Ecto neural progenitor cell (in vitro differentiated cells): ENCODE results near the gene NEUROD4.
"Not testable (repeated sequence)": the region's sequence is repeated elsewhere in the genome, so short reads cannot be mapped to it uniquely, and the experiment has no call there.

Experiments
- DNase-seq: peaks from one replicate; pipeline ENCODE4 v3.0.0-alpha.2; 2018; ENCODE audit warnings: low spot score

Gene NEUROD4

GRCh38 chr12:55019784-55020183 lies at the start of gene NEUROD4:
TSS of gene NEUROD4 (plus strand) at chr12:55019974. CDS start at chr12:55026440, 6,466 bp downstream.
- peak; percentile 95 for DNase-seq

DNA sequence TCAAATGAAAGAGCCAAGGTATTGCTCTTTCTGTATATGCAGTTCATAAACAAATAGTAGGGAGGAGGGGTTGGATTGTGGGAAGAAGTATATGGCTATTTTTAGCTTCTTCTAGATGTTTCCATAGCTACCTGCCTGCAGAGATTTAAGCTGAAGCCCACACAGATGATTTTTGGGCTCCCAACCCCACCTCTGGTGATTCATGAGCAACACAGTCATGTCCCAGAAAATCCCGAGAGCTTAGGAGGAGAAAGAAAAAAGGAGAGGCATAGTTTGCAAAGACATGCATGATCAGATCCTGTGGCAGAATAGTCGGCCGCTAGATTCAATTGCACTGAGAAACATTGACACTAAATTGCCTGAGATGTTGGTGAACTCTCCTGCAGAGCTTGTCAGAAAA lies 49.0 kb upstream of the NEUROD4 start:
- DNase-seq: no peak

GRCh38 chr12:54973556-54973955 lies 46.2 kb upstream of the NEUROD4 start:
- no peak for DNase-seq

DNA sequence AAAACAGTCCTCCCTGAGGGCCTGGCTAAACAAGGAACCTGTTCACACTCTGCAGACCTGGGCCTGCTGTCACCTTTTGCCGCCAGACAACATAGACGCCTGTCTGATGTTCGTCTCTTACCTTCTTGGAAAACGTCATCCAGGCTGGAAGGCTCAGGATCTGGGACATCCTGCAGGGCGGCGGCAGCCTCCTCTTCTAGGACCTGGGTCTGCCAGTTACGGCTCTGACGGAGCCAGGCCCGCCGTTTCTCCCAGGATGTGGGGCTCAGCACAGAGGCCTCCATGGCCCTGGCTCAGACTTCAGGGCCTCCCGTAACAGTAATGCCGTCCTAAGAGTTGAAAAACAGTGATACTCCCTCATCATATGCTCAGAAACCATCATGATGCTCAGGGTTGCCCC lies 45.5 kb upstream of the NEUROD4 start:
- DNase-seq: no peak

DNA sequence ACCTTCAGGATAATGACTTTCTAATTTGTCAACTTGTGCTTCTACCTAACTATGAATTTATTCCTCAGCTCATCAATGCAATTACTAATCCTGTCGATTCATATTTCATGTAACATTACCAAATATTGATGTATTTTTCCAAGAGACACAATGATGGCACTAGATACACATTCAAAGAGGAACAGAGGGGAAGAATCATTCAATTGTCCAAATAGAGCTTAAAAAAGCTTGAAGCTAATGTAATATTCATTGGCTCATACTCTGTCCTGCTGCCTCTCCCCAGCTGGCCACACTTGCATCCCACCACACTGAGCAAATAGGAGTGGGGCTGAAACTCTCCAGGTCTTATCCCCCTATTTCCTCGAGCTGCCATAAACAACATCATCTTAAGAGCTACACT lies 44.5 kb upstream of the NEUROD4 start:
- DNase-seq: no peak

- no peak for DNase-seq
These were observed 43.9 kb upstream of the NEUROD4 start for GRCh38 chr12:54975875-54976274.

DNA sequence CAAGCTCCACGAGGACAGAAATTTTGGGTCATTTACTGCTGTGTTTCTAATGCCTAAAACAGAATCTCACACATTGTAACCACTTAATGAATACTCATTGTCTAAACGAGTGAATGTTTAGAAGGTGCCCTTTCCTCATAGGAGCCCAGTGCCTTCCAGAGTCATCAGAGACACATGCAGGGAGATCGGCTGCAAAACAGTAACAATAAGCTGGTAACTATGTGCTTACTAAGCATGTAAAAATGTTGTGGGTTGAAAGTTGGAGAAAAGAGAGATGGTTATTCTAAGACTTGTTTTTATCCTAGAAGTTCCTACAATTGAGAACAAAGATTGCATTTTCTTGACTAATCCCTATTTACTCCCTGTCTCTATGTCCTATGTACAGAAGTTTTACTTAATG lies 42.6 kb upstream of the NEUROD4 start:
- no peak for DNase-seq

DNA sequence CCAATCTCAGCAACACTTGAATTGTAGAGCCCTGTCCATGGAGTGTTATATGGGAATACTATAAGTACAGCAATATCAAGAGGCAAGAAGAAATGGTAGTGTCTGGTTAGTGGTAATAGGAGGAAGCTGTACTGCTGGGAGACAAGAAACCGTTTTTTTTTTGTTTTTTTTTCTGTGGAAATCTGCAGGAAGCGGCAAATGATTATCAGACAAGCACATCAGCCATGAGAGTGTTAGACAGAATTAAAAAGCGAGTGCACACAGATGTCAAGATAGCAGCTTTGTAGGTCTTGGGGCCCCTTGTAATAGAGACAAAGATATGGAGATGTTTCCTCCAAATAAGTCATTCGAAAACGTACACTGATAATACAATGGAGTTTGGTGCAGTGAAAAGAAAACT lies 41.9 kb upstream of the NEUROD4 start:
- DNase-seq: no peak

GRCh38 chr12:54980341-54980740 lies 39.4 kb upstream of the NEUROD4 start:
- no peak for DNase-seq

DNA sequence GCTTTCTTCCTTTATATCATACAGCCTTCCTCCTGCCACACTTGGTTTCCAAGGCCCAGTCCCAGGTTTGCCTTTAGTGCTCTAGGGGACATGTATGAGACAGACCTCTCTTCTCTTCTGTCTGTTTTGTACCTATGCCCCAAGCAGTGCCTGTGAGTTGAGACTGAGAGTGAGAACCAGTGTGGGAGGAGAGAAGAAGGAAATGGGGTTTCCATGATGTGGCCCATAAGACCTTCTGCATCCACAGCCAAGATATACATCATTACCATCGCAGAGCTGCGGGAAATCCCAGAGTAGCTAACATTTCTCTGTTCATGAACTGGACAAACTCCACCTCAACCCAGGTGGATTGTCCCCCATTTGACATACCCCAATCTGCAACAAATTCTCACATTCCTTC lies 38.0 kb upstream of the NEUROD4 start:
- no peak for DNase-seq

DNA sequence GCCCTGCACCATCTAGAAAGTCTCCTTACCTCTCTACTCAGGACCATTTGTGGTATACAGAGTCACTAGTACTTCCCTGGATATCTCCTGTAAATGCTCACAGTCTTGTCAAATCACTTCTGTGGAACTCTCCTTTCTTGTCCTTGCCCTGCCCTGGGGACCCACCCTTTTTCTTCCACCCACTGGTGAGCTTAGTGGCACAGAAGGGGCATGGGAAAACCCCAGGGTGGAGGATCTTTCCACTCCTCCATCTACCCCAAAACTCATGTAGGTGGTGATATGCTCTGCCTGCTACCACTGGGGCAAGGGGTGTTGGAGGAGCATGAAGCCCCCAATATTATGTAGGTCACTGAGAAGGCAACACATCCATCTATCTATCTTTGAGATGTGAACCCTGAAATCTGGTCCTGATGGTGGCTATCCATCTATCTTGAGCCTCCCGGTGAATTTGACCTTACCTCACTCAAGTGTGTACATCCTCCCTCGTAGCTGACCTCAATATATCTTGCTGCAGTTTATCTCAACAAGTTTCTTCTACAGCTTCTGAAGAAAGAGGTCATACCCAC lies 36.2 kb upstream of the NEUROD4 start:
- DNase-seq: no peak

DNA sequence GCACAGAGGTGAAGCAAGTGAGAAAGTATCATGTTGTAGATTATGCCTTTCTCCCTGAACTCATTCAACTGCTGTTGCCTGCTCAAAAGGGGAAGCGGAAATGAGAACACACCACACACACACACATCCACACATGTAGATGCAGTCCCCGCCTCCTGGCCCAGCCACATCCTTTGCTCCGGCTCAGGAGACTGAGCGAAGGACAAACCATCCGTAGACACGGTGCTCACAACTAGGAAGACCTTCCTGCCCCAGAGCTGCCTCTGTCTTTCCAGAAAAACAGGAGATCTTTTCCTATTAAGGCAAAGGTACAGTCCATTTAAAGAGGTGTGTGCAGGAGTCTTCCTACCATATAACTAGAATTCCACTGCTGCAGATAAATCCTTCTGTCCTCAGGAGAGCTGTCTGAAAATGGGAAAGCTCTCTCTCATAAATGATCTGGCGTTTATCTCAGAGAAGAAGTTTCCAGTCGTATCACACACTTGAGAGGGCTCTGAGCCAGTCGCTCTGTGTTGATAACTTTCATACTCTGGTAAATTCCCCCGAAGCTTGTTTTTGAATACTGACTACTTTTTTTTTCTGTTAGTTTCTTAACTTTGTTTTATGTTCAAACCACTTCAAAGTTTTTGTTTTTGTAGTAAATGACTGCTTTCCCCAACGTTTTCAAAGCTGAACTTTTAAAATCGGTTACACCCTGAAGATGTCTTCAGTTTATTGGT lies 35.0 kb upstream of the NEUROD4 start, which contains the start of gene TESPA1:
Gene TESPA1, minus strand, starts transcription at position 105 of the 719 bp plus-strand sequence. CDS start 10,200 bp downstream, outside the sequence.
- DNase-seq: no peak

DNA sequence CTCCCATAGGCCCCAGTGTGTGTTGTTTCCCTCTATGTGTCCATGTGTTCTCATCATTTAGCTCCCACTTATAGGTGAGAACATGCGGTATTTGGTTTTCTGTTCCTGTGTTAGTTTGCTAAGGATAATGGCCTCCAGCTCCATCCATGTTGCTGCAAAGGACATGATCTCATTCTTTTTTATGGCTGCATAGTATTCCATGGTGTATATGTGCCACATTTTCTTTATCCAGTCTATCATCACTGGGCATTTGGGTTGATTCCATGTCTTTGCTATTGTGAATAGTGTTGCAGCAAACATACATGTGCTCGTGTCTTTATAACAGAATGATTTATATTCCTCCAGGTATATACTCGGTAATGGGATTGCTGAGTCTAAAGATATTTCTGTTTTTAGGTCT lies 33.0 kb upstream of the NEUROD4 start:
- DNase-seq: not testable (repeated sequence)

GRCh38 chr12:54987611-54988231 lies 32.1 kb upstream of the NEUROD4 start:
- DNase-seq: no peak

- DNase-seq: no peak
These were observed 31.2 kb upstream of the NEUROD4 start for GRCh38 chr12:54988402-54989054.

DNA sequence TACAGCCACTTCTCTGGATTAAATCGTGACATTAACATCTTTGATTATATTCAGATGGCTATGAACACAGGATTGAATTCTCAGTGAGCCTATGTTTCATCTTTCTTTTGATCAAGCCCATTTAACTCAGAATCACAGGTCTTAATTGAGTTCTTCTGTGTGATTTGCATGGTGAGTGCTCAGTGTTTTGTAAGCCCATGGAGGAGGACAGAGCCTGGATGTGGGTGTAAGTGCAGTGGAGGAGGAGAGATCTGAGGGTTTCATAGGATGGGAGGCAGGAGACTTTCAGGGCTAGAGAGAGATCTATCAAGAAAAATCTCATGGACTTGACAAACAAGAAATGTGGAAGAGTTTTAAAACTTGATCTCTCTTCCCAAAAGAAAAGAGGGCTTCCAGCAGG lies 29.9 kb upstream of the NEUROD4 start:
- DNase-seq: no peak

DNA sequence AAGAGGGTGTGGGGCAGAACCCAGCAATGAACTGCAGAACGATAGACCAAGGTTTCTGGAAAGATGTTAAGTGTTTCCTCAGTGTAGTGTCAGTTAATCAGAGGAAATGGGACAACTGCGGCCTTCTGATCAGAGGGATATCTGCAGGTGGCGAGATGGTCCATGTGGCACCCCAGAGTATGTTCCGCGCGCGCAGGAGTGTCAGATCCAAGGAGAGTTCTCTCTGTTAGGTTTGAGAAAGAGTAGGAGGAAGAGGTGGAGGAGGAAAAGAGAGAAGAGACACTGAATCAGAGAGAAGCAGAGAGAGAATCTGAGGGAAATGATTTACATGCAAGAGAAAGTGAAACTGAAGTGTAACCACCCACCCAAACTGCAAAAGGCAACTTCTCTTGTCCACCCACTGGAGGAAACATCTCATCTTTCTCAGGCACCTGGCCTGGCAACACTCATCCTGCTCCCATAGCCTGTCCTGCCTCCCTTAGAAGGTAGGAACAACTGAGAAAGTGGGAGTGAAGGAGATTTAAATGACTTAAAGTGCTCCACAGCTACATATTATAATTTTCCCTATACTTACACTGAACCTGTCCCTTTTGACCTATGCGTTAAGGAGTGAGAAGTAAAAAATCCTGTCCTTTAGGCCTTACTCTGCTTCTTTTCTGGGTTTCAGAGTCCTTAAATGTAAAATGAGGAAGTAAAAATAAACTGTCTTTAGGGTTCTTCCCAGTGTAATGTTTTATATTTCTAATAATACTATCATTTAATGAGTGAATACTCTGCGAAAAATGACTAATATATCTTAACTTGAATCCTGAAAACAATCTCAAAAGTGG lies 28.4 kb upstream of the NEUROD4 start:
- no peak for DNase-seq

DNA sequence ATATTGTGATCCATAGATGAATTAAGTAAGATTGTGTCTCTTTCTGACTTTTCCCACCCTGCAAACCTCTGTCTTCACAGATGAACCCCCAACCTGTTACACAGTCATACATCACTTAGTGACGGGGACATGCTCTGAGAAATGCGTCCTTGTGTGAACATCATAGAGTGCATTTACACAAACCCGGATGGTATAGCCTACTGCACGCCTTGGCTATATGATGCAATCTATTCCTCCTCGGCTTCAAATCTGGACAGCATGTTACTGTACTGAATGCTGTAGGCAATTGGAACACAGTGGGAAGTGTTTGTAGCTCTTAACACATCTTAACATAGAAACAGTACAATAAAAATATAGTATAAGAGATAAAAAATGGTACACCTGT lies 27.8 kb upstream of the NEUROD4 start:
- DNase-seq: no peak

GRCh38 chr12:54993181-54993835 lies 26.5 kb upstream of the NEUROD4 start:
- peak; percentile 65 for DNase-seq

GRCh38 chr12:54996205-54996604 lies 23.6 kb upstream of the NEUROD4 start:
- DNase-seq: no peak

DNA sequence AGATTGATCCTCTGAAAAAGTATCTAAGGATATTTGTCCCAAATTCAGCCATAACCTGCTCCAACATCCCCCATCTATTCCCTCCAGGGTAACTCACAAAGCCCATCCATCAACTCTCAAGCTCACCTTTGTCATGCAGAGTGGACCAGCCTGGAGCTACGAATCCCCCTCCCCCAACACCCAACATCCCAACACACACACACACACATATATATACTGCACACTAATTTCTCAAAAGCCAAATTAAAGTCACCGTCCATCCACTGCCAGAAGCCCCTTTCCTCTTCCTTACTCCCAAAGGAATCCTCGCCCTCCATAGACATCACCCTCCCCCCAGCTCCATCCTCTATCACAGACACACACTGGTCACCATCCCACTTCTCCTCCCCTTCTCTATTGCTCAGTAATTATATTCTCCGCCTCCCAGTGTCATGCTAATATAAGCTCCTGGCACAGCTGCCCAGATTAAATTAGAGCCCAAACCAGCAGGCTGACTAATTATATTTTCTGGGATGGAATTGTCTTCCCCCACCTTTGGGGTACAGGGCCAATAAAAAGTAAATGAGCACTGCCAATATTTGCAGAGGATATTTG lies 21.7 kb upstream of the NEUROD4 start:
- DNase-seq: no peak
